ENCODE data around the gene OSMR.

Gene OSMR

DNA sequence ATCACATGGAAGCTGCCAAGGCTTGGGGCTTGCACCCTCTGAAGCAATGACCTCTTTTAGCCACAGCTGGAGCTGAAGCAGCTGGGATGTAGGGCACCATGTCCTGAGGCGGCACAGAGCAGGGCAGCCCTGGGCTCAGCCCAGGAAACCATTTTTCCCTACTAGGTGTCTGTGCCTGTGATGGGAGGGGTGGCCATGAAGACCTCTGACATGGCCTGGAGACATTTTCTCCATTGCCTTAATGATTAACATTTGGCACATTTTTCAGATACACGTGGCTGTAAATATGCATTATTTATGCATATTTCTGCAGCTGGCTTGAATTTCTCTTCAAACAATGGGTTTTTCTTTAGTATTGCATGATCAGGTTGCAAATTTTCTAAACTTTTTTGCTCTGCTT, 81.7 kb downstream of the OSMR start:
- DNase-seq = no peak

DNA sequence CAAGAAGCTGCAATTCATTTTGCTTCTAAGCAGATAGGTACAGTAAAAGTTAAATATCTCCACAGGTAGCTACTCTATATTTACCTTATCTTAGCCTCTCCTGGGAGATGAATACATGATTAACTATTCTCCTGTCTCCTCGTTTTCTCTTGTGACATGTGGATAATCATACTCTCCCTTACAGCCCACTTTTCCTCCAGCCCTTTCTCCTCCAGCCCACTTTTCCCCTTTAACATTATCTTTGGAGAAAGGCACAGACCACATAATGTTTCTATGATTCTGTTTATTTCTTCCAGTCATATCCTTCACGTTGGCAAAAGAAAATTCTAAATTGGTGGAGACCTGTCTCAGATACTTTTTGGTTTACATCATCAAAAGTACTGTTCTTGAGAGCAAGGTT, 84.0 kb downstream of the OSMR start:
- no peak for DNase-seq

DNA sequence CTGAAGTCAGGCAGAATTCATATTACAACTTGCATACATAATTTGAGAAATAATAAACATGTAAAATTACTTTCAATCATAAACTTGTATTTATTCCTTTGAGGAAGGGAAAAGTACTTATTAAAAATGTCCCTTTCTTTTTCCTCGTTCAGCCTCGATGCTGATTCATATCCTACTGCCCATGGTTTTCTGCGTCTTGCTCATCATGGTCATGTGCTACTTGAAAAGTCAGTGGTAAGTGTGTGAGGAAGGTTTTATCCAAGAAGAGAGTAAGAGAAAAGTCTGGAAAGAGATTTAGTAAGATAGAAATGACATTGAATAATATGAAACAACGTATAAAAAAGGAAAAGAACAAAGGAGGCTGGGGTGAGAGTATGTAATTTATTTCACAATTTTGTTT, 85.9 kb downstream of the OSMR start:
- no peak for DNase-seq

DNA sequence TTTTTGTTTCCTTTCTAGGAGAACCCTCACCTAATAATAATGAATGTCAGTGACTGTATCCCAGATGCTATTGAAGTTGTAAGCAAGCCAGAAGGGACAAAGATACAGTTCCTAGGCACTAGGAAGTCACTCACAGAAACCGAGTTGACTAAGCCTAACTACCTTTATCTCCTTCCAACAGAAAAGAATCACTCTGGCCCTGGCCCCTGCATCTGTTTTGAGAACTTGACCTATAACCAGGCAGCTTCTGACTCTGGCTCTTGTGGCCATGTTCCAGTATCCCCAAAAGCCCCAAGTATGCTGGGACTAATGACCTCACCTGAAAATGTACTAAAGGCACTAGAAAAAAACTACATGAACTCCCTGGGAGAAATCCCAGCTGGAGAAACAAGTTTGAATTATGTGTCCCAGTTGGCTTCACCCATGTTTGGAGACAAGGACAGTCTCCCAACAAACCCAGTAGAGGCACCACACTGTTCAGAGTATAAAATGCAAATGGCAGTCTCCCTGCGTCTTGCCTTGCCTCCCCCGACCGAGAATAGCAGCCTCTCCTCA, 87.1 kb downstream of the OSMR start:
- peak; percentile 24 for DNase-seq

DNA sequence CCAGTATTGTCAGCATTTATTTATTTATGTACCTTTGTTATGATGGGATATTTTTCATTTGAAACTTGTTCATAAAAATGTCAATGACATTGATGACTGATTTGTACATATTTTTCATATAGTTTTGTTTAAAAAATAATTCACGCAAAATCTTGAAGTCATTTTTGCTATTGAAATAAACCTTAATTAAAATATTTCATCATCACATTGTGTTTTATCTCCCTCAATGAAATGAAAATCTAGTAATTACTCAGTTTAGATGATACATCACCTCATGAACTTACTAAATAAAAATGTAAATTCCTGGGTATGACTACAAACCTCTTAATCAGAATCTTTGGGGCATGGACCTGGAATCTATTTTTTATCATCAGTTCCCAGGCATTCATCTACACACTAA, 89.6 kb downstream of the OSMR start:
- DNase-seq = no peak

DNA sequence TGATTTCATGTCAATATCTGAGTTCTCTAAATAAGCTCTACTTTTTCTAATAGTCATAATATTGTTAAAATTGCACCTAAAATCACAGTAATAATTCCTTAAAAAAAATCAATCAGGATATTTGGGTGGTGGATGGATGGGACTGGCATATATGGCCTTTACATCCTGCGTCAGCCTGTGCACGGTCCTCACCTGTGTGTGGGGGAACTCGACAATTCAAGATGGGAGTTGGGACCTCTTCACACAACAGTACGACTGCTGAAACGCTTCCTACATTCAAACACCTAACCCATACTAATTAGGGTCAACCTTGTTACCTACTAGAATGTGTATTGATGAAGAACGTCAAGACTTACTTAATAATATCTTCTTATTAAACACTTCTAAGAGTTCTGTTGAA, 90.5 kb downstream of the OSMR start:
- no peak for DNase-seq

DNA sequence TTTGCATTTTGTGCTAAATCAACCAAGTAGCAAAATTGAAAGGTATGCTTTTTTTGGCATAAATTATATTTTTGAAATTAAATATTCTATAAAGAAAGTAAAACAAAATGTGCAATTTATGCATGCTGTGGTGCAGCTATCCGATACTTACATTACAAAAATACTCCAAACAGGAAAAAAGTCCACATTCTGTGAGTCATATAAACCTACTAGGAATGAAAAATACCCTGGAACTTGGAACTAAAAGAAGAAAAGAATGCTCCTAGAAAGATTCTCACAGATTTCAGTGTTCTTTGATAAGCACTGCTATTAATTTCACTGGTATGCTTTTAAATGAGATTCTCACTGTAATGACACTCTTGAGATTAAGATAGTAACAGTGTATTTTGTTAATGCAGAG, 92.6 kb downstream of the OSMR start:
- DNase-seq = no peak

DNA sequence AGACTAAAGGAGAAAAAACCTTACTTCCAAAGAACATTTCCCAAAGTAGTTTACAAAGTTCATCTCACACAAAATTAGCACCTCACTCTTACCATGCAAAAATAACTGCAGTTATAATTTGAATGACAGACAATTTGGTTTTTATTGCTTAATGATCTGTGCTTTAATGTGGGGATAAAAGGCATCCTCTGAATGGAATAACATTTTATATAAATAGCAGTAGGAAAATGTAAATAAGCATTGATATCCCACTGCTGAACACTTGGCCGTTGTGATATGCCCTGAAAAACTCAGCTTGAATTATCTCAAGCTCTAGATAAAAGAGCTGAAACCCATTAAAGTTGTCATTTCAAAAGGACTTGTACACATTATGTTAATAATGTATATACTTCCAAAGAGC, 93.2 kb downstream of the OSMR start:
- DNase-seq = no peak

DNA sequence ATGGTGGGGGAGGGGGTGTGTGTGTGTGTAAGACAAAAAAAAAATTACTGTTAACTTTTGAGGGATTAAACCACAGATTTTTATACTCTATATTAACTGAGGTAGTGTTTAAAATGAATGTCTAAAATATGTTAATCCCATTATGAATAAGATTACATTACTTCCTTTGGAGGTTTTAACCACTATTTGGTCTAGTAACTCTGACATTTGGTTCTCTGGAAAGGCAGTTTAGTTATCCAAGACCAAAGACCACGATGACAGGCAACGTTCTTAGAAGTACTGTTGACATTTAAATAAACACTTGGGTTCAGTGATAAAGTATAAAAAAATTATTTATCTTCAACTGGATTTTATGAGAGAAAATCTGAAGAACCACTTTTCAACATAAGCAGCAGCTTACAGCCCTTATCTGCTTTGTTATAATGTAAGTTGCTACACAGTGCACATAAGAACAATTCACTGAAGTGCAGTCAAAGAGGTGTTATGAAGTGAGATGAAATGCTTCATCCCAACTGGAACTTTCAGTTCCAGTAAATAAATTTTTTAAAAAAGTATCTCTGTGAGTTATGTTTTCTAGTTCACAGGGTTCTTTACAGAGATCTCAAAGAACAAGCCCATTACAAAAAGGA, 94.5 kb downstream of the OSMR start:
- DNase-seq = no peak

DNA sequence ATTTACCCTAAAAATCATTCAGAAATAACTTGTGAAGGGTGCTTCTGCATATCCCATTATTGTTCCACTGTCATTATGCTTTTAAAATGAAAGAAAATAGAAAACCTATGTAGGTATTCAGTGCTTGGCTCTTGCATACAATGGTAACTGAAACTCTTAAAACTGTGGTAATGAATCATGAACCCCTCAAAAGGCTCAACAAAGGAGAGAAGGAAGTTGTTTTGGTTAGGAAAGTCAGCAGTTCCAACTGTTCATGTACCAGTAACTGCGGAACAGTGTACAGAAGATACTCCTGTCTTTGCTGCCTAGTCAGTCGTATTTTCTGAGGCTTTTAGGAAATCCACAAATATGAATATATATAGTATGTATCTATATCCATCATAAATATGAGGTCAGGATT, 96.1 kb downstream of the OSMR start:
- no peak for DNase-seq

DNA sequence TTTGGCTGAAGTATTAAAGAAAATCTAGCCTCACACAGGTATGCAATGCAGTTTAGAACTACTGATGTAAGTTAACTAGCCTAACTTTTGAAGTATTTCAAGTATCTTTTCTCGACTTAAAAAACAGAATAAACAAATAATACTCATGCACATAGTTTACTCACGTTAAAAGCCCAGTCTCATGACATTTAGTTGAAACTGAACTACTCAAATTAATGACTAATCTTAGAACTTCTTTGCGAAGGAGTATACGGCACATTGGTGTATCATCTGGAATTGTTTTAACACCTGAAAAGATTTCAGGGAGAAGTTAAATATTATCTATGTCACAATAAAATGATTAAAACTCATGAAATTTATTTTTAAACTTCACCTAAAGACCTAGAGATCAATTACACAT, 98.5 kb downstream of the OSMR start:
- no peak for DNase-seq

DNA sequence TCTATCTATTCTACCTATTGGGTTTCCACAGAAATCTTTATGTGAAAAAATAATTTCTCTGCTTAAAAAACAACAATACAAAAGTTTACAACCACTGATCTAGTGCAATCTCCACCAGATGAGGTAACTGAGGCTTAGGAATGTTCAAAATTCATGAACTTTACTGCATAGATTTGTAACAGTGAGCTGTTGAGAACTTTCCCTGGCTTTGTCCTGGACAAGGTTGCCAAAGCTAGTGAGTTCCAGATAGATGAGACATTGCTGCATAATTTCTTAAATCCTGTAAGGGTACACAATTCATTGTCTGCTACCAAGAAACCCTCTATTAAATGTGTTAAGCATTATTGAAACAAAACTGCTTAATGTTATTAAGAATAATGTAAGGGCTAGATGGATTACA, 102.7 kb downstream of the OSMR start:
- DNase-seq = no peak

DNA sequence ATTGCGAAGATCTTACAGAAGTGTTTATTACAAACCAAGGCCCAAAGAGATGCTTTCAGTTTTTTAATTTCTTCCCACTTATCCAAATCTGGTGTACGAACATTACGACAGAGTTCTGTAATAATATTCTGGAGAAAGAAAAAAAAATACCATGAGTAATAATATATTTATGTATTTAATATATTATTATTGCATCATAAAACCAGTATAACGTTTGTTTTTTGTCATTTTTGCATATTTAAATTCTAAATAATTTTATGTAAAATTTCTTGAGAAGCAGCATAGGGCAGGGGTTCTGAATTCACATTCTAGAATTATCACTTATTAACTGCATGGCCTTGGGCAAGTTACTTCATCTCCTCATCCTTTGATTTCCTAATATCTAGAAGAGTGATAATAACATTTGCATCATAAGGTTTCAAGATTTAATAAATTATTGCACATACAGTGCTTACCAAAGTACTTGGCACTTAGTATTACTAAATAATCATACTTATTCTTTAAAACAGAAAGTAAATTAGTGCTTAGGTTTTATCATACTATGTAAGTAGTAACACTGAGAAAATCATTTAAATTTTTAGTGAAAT, 107.7 kb downstream of the OSMR start:
- DNase-seq = no peak

DNA sequence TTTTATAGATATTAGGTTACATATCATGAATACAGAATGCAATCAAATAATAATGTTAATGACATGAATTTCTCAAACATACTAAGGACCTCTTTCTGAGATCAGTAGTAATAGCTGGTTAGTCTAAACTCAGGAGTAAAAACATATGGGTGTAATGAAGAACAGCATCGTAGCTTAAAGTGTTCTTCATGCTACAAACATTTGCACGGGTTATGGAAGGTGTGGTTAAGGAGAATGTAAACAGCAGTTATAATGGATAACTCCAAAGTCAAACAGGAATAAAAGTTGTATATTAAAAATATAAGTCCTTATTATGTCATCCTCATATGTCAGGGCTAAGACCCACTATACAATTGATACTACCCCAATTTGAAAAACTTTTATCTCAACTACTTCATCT, 115.9 kb downstream of the OSMR start:
- no peak for DNase-seq

DNA sequence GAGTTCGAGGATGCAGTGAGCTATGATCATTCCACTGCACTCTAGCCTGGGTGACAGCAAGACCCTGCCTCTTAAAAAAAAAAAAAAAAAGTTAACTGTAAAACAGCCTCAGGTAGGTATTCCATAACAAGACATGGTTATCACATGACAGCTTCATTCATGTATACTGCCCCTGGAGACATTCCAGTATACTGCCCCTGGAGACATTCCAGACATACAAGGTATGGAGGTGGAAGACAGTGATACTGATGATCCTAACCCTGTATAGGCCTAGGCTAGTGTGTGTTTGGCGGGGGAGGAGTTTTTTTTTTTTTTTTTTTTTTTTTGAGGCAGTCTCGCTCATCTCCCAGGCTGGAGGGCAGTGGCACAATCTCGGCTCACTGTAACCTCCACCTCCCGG, 122.9 kb downstream of the OSMR start:
- DNase-seq = no peak

DNA sequence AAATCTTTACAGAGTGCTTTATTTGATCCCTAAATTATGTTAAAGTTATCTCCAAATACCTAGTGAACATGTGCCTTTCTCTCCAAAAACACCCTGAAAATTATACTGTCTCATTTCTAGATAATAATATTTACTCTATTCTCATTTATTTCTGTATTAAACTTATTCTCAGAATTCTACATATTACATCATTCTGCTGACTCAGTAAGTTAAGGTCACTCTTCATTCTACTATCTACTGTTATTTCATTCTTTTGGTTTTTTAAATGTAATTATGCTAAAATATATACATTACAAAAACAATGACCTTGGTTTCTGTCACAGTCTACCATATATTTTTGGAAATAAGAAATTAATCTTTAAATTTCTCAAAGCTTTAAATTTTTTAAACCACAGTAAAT, 132.2 kb downstream of the OSMR start:
- DNase-seq = no peak

DNA sequence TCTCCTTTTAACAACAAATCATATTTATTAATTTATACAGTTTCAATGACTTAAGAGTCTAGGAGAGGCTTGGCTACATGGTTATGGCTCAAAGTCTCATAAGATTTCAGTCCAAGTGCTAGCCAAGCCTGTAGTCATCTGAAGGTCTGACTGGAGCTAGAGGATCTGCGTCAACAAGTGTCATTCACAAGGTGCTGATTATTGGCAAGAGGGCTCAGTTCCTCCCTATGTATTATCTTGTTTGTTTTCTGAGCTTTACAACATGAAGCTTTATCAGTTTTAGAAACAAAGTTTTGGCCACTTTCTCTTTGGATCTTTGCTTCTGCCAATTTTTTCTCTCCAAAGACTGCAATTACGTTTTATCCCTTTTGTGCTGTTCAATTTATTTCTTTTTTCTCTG, 133.7 kb downstream of the OSMR start:
- DNase-seq = no peak

Measured in OCI-M1 (cell line).